Gastrocnemius medialis (tissue), 4 donors: ENCODE results near the gene SLC66A1. TPM values are rescaled to one million over a fixed set of nuclear protein-coding genes. Genes with fewer than 3 reads are reported as not detected.

Experiments
- ATAC-seq, 2 donors: fragments of 150-250 bp; one replicate each; pipeline ENCODE4 v1.9.1; 2016
- DNase-seq, 2 donors: peaks; one replicate each; pipeline ENCODE4 v3.0.0-alpha.2; 2019
- H3K27ac ChIP-seq, 4 donors: fragments of 200-600 bp; sonication (generic); 1 replicate in 1 of 4; 2 replicates in 3 of 4; pipeline ENCODE4 v1.5.1; 2016 to 2018; ENCODE audit warnings: mild to moderate bottlenecking in 2 of 4, moderate library complexity in 1 of 4
- H3K27me3 ChIP-seq, 3 donors: fragments of 200-600 bp; sonication (generic) in 2 of 3; 1 replicate in 1 of 3; 2 replicates in 2 of 3; pipeline versions ENCODE4 v1.5.1 to v1.6.0; 2016 to 2019; ENCODE audit warnings: mild to moderate bottlenecking in 1 of 3, moderate library complexity in 1 of 3
- H3K36me3 ChIP-seq, 2 donors: fragments of 200-600 bp; sonication (generic) in 1 of 2; one replicate each; pipeline ENCODE4 v1.5.1; 2017 to 2018
- H3K4me1 ChIP-seq, 2 donors: fragments of 200-600 bp; sonication (generic) in 1 of 2; one replicate each; pipeline ENCODE4 v1.5.1; 2016 to 2017; ENCODE audit warnings: mild to moderate bottlenecking in 2 of 2
- H3K4me3 ChIP-seq, 4 donors: fragments of 200-600 bp; sonication (generic) in 3 of 4; 1 replicate in 1 of 4; 2 replicates in 3 of 4; pipeline ENCODE4 v1.5.1; 2016 to 2019; ENCODE audit warnings: mild to moderate bottlenecking in 2 of 4
- H3K9me3 ChIP-seq, 3 donors: fragments of 200-600 bp; sonication (generic) in 2 of 3; 1 replicate in 1 of 3; 2 replicates in 2 of 3; pipeline ENCODE4 v1.5.1; 2016 to 2019
- POLR2A ChIP-seq, 2 donors: fragments of 450-650 bp; IDR thresholded peaks; one replicate each; pipeline ENCODE4 v1.6.1; 2017; ENCODE audit warnings: antibody characterized with exemption in 2 of 2, mild to moderate bottlenecking in 2 of 2, moderate library complexity in 2 of 2
- in situ Hi-C, 4 donors: fragments of 200-750 bp; cut with MboI; loops; one replicate each; pipeline versions ENCODE4 v1.15.0 to v1.8.0; 2017; ENCODE audit warnings: low sequenced_read_pairs in 4 of 4
- intact Hi-C: fragments of 100-400 bp; cut with DNase I; formaldehyde crosslinking; loops from one replicate; pipeline ENCODE4 v1.15.1; 2023; ENCODE audit warnings: low total_unique reads
- total RNA-seq, 4 donors: library from RNA; depleted of rRNA; stranded (reverse); fragments of >200 nt; gene quantifications; one replicate each; pipeline versions ENCODE4 v1.1.0 to v1.2.3, GENCODE V29; 2016
- TF ChIP-seq, protein P1 (sequence below), 5 experiments: fragments of 450-650 bp in 3 of 5; fragments of 200-600 bp in 2 of 5; sonication (generic) in 2 of 5; IDR thresholded peaks in 4 of 5; conservative IDR thresholded peaks in 1 of 5; 1 replicate in 4 of 5; 2 replicates in 1 of 5; pipeline ENCODE4 v1.5.1; 2016 to 2019; ENCODE audit warnings: antibody characterized with exemption in 5 of 5, mild to moderate bottlenecking in 3 of 5, moderate library complexity in 3 of 5

Gene SLC66A1
- total RNA-seq, 4 donors from 2014 or later, result 13.9 to 30.0 (median 19.3) TPM

DNA sequence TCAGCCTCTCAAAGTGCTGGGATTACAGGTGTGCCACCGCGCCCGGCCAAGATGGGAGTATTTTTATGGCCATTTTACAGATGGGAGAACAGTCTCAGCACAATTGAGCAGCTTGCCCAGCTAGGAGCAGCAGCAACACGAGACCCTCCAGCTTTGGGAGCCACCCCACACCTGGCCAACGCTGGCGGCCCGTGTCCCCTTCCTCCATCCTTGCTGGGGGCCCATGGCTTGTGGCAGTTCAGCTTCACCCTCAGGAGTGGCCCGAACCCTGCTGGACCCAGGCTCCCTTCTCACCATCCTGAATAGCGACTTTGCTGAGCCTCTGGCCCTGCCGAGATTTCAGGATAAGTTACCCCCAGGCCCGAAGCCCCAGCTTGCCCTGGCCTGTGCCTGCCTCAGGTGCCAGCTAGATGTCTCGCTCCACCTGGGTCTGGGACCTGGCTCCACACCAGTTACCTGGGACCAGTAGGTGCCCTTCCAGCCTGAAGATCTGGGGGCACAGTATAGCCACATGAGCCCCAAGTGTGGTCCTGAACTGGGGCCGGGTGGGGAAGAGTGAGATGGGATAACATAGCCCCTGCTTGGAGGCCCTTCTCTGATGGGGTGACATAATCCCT lies 19.2 kb downstream of the SLC66A1 start:
- intact Hi-C loops, result no loop called here
- no peak for ATAC-seq
- Histone ChIP-seq H3K27me3 (no peaks in the 10 kb centered on the region), H3K36me3 (peaks cover 0 to 32% of the 10 kb centered on the region in 2 donors), H3K9me3 (no peaks in the 10 kb centered on the region), H3K4me1 (no peaks in the 10 kb centered on the region), H3K4me3 (no peak overlapping the region), H3K27ac (no peak overlapping the region)
- TF ChIP-seq POLR2A (IDR thresholded peaks at IDR 0.05), result no peak
- TF ChIP-seq, protein P1, sequence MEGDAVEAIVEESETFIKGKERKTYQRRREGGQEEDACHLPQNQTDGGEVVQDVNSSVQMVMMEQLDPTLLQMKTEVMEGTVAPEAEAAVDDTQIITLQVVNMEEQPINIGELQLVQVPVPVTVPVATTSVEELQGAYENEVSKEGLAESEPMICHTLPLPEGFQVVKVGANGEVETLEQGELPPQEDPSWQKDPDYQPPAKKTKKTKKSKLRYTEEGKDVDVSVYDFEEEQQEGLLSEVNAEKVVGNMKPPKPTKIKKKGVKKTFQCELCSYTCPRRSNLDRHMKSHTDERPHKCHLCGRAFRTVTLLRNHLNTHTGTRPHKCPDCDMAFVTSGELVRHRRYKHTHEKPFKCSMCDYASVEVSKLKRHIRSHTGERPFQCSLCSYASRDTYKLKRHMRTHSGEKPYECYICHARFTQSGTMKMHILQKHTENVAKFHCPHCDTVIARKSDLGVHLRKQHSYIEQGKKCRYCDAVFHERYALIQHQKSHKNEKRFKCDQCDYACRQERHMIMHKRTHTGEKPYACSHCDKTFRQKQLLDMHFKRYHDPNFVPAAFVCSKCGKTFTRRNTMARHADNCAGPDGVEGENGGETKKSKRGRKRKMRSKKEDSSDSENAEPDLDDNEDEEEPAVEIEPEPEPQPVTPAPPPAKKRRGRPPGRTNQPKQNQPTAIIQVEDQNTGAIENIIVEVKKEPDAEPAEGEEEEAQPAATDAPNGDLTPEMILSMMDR (IDR thresholded peaks at IDR 0.05 in 4 of 5, conservative IDR thresholded peaks at IDR 0.05 in 1 of 5), result no peak
- no peak for DNase-seq
- in situ Hi-C loops, result no loop called here

DNA sequence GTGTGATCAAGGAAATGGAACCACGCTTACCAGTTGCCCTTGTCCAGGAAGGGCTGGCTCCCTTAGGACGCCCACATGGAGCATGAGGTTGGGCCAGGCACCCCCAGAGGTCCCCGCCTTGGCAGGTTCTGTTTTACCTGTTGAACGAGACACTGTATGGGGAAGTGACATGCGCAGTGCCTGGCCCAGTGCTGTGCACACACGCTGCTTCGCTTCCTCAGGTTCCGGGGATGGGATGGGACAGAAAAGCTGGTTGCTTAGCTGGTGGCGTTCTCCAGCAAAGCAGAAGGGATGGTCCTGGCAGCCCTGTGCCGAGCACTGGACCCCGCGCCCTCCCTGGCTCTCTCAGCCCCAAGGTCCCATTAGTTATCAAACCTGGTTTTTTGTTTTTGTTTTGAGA lies 20.7 kb downstream of the SLC66A1 start:
- ATAC-seq (no peak), DNase-seq (no peak)
- no peaks in the 10 kb centered on the region for H3K9me3 ChIP-seq
- no peaks in the 10 kb centered on the region for H3K27me3 ChIP-seq
- H3K27ac ChIP-seq, result no peak overlapping the region
- H3K4me3 ChIP-seq, result no peak overlapping the region
- peaks cover 0 to 17% of the 10 kb centered on the region in 2 donors for H3K36me3 ChIP-seq
- in situ Hi-C loops (no loop called here), intact Hi-C loops (no loop called here)
- H3K4me1 ChIP-seq, result no peaks in the 10 kb centered on the region
- TF ChIP-seq, protein P1 (IDR thresholded peaks at IDR 0.05 in 4 of 5, conservative IDR thresholded peaks at IDR 0.05 in 1 of 5), result no peak
- TF ChIP-seq POLR2A (IDR thresholded peaks at IDR 0.05), result no peak

DNA sequence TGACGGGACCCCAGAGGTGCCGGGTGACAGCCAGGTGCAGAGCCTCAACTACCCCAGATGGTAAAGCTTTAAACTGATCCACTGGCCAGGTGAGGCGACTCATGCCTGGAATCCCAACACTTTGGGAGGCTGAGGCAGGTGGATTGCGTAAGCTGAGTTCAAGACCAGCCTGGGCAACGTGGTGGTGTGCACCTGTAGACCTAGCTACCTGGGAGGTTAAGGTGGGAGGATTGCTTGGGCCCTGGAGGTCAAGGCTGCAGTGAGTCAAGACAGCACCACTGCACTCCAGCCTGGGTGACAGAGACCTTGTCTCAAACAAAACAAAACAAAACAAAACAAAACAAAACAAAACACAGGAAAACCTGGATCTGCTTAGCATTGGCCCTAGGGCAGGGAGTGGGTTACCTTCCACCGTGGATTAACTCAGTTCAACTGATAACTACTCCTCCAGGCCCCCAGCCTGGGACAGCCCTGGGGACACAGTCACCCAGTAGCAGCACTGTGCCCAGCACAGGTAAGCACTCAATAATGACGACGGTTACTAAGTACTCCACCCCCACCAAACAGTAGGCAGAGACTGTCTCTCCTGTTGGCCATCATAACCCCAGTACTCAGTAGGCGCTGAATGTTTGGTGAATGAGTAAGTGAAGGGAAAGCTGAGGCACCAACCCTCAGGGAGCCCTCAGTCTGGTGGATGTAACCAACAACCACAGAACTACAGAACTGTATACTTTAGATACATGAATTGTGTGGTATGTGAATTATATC lies 21.6 kb downstream of the SLC66A1 start:
- Histone ChIP-seq H3K4me3 (no peak overlapping the region), H3K27me3 (no peaks in the 10 kb centered on the region), H3K9me3 (no peaks in the 10 kb centered on the region), H3K36me3 (peaks cover 0 to 16% of the 10 kb centered on the region in 2 donors), H3K4me1 (no peaks in the 10 kb centered on the region), H3K27ac (no peak overlapping the region)
- DNase-seq (no peak), ATAC-seq (no peak)
- in situ Hi-C loops, result no loop called here
- TF ChIP-seq, protein P1 (IDR thresholded peaks at IDR 0.05 in 4 of 5, conservative IDR thresholded peaks at IDR 0.05 in 1 of 5), result no peak
- no peak for TF ChIP-seq POLR2A (IDR thresholded peaks at IDR 0.05)
- intact Hi-C loops, result no loop called here

DNA sequence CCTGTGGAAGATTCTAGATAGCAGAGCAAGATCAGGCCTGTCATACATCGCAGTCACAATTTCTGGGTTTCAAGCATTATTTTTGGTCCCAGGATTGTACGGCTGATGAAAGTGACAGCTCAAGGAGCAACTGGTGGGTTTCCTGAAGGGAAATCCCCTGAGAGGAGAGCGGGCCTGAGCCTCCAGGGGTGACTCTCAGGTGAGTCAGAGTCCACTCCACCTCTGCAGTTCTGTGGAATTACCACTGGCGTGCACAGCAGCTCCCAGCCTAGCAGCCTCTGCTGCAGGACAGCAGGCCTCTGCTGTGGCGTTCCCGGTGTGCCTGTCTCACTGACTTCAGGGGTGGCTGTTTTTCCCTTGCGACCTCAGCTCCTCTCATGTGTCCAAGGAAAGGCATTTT lies 24.4 kb downstream of the SLC66A1 start:
- no peak for ATAC-seq
- no peak for DNase-seq
- TF ChIP-seq POLR2A (IDR thresholded peaks at IDR 0.05), result no peak
- TF ChIP-seq, protein P1 (IDR thresholded peaks at IDR 0.05 in 4 of 5, conservative IDR thresholded peaks at IDR 0.05 in 1 of 5), result no peak
- in situ Hi-C loops (no loop called here), intact Hi-C loops (loop anchor here (1.0 kb wide), 1 partner anchor 20 kb away; no protein-coding TSS in a partner anchor)
- H3K27me3 ChIP-seq, result no peaks in the 10 kb centered on the region
- H3K9me3 ChIP-seq, result no peaks in the 10 kb centered on the region
- peaks cover 0 to 31% of the 10 kb centered on the region in 2 donors for H3K36me3 ChIP-seq
- H3K27ac ChIP-seq, result no peak overlapping the region
- no peaks in the 10 kb centered on the region for H3K4me1 ChIP-seq
- H3K4me3 ChIP-seq, result no peak overlapping the region
